Stimulated activated CD8-positive, alpha-beta memory T cell treated with anti-CD3 and anti-CD28 coated beads, Interleukin-15, amount 100 ng/mL, for 1 hour (primary cell): ENCODE data around the gene TLNRD1.

ENCODE experiments used
- DNase-seq: peaks from one replicate; pipeline ENCODE4 v3.0.0-alpha.2; 2020; ENCODE audit warnings: low read depth

TLNRD1 gene

DNA sequence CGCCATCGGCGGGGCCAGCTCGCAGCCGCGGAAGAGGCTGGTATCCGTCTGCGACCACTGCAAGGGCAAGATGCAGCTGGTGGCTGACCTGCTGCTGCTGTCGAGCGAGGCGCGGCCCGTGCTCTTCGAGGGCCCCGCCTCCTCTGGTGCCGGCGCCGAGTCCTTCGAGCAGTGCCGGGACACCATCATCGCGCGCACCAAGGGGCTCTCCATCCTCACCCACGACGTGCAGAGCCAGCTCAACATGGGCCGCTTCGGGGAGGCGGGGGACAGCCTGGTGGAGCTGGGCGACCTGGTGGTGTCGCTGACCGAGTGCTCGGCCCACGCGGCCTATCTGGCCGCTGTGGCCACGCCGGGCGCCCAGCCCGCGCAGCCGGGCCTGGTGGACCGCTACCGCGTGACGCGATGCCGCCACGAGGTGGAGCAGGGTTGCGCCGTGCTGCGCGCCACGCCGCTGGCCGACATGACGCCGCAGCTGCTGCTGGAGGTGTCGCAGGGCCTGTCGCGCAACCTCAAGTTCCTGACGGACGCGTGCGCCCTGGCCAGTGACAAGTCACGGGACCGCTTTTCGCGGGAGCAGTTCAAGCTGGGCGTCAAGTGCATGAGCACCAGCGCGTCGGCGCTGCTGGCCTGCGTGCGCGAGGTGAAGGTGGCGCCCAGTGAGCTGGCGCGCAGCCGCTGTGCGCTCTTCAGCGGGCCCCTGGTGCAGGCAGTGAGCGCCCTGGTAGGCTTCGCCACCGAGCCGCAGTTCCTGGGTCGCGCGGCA is 1.8 kb downstream of the TLNRD1 start:
- no peak for DNase-seq

DNA sequence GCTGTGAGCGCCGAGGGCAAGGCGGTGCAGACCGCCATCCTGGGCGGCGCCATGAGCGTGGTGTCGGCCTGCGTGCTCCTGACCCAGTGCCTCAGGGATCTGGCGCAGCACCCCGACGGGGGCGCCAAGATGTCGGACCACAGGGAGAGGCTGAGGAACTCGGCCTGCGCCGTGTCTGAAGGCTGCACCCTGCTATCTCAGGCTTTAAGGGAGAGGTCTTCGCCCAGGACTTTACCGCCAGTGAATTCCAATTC is 2.3 kb downstream of the TLNRD1 start:
- DNase-seq = no peak

DNA sequence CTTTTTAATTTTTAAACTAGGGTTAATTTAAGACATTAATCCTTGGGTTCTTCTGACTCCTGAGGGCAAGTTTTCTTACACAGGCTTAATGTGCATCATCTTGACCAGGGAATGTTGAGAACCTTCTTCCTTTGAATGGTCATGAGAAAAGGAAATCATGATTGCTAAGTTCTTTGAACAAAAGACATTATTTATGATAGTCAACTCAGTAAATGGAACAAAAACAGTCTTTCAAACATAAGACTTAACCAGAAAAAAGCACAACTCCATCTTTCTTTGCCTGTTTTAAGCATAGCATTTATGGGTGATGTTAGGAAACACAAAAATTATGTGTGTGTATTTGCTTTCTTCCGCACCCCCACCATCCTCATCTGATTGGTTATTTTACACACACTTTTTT is 5.4 kb downstream of the TLNRD1 start:
- DNase-seq = no peak

DNA sequence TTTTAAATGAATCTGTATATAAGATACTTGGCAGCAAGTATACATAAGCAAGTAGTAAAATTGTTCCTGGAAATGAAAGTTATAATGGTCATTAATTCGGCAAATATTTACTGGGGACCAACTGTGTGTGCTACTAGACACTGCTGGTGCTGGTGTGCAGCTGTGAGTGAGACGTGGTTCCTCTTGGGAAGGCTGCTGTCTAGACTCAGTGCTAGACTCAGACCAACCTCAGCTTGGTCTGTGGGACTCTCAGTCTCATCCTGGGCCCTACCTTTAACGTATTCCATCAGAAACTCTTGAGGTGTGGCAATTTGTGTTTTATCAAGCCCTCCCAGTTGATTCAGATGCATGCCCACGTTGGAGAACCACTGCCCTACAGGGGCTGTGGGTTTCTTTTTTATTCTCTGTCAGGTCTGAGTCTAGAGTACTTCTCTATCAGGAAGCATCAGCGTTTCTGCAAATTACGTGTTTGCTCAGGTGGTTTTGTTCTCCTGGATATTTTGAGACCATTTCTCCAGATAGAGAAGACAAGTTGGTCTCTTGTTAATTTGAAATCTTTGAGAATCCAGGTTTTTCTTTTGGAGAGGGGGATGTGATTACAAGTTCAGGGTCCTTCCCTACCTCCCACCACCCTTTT is 6.8 kb downstream of the TLNRD1 start:
- no peak for DNase-seq

DNA sequence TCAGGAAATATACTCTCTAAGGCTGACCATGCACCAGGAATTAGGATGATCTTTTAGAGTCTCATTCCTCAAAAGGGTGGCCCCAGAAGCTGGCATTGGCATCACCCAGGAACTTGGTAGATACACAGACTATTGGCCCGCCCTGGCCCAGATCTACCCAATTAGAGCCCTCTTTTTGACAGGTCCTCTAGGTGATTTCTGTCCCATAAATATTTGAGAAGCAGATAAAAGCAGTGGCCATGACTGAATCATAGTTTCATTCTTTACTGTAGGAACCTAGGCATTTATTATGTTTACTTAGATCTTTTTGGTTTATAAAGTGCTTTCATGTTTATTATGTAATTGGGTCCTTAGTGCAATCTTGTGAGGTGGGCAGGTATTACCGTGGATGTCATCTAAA is 7.6 kb downstream of the TLNRD1 start:
- DNase-seq = no peak

DNA sequence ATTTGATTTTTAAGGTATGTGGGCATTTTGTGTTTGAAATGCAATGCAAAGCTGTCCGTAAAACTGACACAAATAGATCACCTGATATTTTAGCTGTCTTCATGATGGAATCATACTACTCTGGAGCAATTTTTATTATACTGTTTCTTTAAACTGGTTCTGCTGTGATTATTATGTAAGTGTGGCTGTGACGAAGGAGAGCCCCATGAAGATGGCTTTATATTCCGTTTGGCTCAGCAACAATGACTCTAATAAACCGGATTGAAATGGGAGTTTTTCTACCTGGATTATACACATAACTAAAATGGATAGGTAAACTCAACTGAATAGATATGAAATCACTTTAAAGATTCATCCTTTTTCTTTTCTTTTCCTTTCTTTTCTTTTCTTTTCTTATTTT is 9.4 kb downstream of the TLNRD1 start:
- no peak for DNase-seq

DNA sequence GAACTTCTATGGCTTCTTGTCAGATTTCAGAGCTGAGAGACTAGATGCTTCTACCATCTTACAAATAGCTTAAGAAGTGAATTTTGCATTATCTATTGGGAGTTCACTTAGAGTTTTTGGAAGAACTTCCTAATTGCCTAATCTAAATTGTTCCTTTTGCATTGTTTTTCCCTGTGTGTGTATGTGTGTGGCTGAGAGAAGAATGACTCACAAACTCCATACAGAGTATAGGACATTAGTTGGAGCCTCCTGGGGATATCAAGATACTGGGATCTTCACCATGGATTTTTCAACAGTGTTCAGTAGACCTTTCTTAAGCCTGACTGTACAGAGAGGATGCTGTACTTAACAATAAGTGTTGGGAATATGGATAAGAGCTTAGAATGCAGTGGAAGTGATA is 10.9 kb downstream of the TLNRD1 start:
- no peak for DNase-seq

DNA sequence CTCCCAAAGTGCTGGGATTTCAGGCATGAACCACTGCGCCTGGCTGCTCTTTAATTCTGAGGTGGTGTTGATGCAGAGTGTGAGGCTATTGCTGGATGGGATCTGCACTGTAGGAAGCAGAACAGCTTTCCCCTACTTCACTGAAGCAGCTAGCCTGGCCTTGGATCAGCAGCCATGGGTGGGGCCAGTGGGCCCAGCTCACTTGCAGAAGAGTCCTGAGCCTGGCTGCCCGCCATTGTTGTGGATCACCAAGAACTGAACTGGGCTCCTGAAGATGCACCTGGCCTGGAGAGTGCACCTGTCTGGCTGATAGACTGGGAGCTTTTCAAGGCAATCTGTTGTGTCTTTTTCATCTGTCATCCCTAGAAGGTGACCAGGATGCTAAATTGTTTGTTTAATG is 11.9 kb downstream of the TLNRD1 start:
- DNase-seq = no peak

DNA sequence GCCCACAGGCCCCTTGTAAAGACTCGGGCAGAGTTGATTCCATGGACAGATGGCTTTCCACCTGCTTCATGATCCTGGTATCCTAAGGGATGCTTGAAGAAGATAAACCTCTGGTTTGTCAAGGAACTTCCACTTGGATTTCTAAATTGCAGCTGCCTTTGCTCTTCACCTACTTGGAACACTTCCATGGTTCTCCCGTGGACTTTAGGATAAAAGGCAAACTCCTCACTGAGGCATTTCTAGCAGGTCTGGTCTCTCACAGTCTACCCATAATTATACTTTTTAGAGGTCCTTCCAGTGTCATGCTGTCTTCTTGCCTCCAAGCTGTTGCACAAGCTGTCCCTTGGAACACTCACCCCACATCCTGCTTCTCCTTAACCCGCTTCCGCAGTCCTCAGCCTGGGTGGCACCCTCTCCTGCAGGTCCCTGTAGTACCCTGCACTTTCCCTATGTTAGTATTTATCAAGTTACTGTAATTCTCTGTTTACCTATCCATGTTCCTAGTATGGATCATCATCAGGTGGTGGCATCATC is 12.7 kb downstream of the TLNRD1 start:
- DNase-seq = no peak

DNA sequence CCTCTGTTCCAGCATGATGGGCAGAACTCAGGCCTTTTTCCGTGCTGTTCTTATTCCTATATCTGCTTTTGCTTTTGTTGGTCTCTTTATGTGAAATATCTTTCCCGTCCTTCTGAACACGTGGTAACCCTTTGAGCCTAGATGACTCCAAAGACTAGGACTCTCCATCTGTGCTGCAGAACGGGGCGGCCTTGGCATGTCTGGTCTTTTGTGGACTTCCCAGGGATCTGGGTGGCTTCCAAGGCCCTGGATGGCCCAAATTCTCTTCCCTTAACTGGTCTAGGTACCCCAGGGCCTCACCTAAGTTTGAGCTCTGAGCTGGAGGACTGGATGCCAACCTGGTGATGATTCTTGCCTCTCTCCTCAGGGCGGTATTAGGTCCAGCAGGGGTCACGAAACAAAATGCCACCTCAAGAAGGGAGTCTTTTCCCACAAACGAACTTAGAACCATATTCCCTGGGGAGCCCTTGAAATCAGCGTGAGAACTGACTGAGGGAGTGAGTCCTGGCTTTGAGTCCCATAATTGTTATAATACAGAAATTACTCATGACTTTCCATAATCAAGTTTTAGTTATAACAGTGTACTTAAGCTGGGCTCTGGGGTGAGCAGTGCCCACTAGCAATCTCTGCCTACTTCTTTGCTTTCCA is 13.8 kb downstream of the TLNRD1 start:
- DNase-seq = no peak

DNA sequence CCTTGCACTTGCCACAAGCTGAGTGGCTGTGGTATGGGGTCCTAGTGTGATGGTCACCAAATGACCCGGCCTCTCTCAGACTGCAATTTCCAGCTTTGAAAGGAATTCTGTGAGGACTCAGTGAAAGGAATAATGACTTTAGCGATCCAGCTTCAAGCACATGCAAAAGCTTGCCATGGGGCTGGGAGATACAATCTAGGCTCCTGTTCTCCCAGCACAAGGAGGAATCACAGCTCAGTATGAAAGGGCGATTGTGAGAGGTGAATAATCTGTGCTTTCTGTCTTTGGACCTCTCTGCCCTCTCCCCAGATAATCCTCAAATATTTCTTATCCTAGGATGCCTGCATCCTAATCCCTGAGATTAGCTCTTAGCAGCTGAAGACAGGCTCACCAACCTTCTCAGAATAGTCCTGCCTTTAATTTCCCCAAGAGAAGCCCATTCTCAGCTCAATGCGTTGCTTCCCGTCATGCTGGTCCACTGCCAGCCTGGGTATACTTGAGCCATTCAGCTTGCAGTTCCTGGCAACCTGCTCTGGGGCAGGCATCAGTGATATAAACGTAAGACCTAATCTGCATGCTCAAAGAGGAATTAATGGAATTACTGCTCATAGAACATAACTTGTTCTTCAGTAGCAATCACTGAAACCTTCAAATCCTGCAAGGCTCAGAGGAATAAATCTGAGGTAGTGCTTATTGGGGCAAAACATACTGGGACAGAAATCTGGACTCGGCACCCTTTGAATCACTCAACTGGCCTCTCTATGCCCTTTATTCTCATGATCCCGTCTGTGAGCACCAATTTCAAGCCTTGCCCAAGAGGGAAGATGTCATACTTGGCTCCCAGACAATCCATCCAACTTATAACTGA is 15.1 kb downstream of the TLNRD1 start:
- no peak for DNase-seq

DNA sequence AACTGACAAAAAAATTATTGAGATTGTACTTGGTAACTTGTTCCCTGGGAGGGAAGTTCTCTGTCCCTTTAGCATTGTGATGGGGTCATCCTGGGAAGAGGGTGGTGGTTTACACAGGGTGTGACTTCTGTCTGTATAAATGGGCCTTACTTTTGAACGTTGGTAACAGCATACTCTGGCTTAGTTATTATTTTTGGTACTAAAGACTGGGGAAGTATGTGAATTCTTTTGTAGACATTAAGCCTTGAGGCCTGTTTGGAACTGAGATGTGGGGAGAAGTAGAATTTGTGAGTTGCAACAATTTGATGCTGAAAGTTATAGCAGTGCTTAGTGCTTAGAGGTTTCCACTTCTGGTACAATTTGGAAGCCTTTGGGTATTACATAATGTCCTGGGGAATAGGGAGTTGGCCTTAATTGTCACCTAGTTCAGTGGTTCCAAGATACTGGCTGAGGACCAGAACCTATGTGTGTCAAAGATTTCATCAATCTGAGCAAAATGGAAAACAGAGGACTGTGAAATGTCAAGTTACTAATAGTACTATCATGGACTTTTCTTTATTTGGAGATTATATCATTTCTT is 15.9 kb downstream of the TLNRD1 start:
- no peak for DNase-seq

DNA sequence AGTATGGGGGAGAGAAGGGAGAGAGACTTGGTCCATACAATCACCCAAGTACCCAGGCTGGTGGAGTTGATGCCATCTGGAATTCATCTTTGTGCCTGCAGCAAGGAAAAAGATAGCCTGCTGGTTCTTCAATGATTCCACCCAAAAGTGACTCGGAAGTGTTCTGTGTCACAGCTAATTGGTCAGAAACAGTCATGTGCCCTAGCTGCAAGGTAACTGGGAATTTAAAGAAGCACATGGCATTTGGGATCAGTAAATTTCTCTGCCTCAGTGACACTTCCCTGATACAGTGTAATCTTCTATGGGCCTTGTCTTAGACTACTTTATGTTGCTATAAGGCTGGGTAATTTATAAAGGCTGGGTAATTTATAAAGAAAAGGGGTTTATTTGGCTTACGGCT is 17.5 kb downstream of the TLNRD1 start:
- DNase-seq = no peak

DNA sequence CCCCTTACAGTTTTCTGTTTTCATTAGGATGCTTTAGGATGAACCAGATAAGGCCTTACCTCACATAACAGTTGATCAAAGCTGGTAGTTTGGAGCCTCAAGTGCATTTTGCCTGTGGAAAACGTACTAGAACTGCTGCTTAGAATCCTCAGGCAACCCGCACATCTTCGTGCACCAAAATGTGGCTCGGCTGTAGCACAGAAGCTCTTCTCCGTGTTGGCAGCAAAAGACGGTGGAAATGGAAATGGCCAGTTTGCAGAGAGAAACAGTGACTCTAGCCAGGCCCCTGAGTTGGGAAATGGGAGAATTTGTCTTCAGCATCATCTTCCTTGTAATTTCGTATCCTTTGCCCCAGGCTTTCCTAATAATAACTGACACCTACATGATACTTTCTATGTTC is 20.6 kb downstream of the TLNRD1 start:
- no peak for DNase-seq

DNA sequence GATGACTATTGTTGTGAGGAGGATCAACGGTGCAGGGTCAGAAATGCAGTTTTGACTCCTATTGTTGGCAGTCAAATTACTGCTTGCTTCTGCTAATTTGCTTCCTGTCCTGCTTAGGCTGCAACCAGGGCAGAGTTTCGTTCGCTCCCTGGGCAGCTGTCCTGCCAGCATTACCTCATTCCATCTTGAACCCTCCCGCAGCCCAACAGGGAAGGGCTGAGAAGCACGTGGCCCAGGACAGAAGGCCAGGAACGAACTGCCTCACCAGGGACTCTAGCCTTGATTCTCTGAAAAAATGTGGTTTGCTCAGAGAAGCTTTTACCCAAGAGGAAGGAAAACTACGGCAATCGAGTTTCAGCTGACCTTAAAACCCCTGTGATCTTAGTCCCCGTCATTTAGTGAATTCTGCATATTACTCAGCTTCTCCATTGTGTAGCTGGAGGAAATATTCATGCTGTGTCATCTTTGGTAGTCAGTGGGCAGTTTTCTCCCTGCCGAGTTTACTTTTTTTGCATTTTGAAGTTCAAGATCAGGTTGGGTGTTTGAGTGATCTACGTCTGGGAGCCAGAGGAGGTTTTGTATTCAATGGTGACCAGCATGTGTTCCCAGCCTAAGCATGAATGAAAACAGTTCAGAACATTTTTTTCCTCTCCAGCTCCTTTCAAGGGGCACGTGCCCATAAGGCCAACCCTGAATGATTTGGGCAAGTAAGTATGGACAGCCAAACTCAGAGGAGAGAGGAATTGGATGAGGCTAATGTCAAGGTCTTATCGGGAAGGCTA is 23.0 kb downstream of the TLNRD1 start:
- no peak for DNase-seq

DNA sequence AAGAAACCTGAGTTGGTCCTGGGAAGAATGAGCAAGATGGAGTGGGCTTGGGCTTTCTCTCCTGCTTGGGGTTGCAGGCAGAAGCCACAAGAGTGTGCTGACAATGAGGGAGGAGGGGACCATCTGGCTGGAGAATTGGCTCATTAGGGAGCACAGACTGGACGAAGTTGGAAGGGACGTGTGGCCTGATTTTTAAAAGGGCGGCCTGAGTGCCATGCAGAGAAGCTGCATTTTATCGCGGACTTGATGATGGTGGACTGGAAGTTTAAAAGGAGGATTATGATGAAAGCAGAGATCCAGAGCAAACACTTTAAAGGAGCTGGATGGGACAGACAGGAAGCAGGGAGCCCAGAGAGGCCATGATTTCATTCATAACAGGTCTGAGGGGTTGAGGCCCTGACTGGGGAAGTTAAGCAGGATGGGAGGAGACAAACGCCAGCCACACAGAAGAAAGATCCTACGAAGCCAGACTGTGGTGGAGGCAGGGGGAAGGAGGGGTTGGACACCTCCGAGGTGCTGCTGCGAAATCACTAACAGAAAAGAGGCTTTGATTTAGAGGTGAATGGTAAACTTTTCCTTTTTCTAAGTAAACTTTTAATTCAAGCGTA is 23.6 kb downstream of the TLNRD1 start:
- DNase-seq = no peak

DNA sequence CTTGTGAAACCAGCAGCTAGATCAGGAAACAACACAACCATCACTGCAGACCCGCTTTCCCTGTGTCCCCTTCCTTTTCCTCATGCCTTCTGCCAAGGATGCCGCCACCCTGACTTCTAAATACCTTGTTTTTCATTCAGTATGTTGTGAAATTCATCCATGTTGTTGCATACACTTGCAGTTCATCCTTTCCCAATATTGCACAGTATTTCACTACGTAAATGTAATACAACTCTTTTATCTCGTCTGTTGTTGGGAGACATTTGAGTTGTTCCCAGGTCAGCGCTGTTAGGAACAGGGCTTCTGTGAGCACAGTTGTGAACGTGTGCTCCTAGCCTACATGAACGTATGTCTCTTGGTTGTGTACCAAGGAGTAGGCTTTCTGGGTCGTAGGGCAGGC is 24.2 kb downstream of the TLNRD1 start:
- DNase-seq = no peak

DNA sequence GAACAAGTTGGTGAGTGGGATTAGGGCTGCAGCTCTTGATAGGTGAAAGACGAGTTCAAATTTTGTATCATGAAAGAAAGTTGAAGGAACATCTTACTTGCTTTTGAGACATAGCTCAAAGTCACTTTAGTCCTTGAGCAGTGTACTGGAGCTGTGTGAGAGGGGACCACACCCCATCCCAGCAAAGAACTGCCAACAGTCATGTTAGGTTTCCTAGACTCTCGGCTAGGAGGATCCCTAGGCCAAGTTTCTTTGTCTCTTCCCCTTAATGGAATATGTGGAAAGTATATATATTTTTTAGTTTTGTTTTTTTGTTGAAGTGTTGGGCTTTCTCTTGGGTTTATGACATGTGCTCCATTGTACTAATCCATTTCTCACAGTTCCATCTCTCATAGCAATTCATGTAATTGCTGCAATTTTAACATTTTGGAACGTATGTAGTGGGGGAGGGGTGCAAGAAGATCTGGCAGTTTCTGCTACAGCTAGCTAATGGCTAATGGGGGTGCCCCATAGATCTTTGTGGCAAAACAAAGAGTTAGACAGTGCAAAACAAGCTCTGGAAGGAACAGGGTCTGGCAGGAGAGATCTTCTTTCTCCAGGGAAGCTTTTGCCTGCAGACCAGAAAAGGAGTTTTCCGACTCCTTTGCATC is 25.1 kb downstream of the TLNRD1 start:
- DNase-seq = no peak

DNA sequence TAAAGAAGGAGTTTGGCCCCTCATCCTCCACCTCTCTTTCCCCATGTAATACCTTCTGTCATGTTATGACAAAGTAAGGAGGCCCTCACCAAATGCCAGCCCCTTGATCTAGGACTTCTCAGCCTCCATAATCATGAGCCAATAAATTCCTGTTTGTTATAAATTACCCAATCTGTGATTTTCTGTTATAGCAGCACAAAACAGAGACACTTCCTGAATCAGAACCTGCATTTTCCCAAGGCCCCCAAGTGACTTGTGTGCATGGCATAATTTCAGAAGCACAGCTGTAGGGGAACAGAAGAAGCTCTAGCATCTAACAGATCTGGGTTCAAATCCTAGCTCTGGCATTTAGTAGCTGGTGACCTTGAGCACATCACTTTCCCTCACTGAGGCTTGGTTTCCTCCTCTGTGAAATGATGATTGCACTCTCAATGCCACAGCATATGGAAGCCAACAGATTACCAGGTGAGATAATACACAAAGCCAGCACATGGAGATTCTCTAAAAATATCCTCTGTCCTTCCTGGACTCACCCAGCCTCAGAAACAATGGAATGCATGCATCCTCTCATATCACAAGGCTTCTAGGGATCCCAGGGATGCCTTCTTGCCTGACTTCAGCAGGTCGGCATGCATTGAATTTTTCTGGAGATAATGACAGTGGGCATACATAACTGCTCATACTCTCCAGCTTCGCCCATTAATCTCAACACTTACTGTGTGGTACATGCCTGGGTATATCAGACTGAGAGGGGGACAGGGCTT is 26.3 kb downstream of the TLNRD1 start:
- DNase-seq = no peak
